GM23338 (cell line): ENCODE measurements around the gene MYOT. TPM values are rescaled to one million over a fixed set of nuclear protein-coding genes. Genes with fewer than 3 reads are reported as not detected.

Source experiments
- ATAC-seq: fragments of 200-7000 bp; cut with Tn5 transposase; 3 replicates; pipeline ENCODE4 v1.9.1; 2020
- DNase-seq: peaks from one replicate; pipeline ENCODE4 v3.0.0-alpha.2; 2015; ENCODE audit warnings: low spot score
- H2AFZ ChIP-seq: fragments of 200-600 bp; sonication (generic); 2 replicates; pipeline ENCODE4 v1.8.0; 2016; ENCODE audit warnings: antibody characterized with exemption, mild to moderate bottlenecking, moderate library complexity
- H3F3A ChIP-seq: fragments of 200-600 bp; sonication (generic); replicated peaks from 2 replicates; pipeline ENCODE4 v1.8.0; 2017; ENCODE audit warnings: antibody characterized with exemption, mixed run types, low read depth
- H3K27ac ChIP-seq: fragments of 200-600 bp; sonication (generic); 2 replicates; pipeline ENCODE4 v1.6.1; 2016; ENCODE audit warnings: low read depth
- H3K27me3 ChIP-seq: fragments of 200-600 bp; sonication (generic); 2 replicates; pipeline ENCODE4 v1.8.0; 2016; ENCODE audit warnings: mild to moderate bottlenecking, mixed run types, moderate library complexity; ENCODE audit not compliant: insufficient read depth
- H3K36me3 ChIP-seq: fragments of 200-600 bp; sonication (generic); 2 replicates; pipeline ENCODE4 v1.8.0; 2016; ENCODE audit warnings: mild to moderate bottlenecking; ENCODE audit not compliant: insufficient read depth
- H3K4me1 ChIP-seq: fragments of 200-600 bp; sonication (generic); 2 replicates; pipeline ENCODE4 v1.8.0; 2016; ENCODE audit warnings: mild to moderate bottlenecking, moderate library complexity; ENCODE audit not compliant: insufficient read depth
- H3K4me2 ChIP-seq: fragments of 200-600 bp; sonication (generic); 2 replicates; pipeline ENCODE4 v1.7.1; 2017; ENCODE audit warnings: mixed run types
- H3K4me3 ChIP-seq: fragments of 200-600 bp; sonication (generic); 2 replicates; pipeline ENCODE4 v1.6.1; 2016; ENCODE audit warnings: mixed run types
- H3K79me2 ChIP-seq: fragments of 200-600 bp; sonication (generic); replicated peaks from 2 replicates; pipeline ENCODE4 v1.8.0; 2017; ENCODE audit warnings: mild to moderate bottlenecking; ENCODE audit not compliant: insufficient read depth
- H3K9me2 ChIP-seq: fragments of 200-600 bp; sonication (generic); 2 replicates; pipeline ENCODE4 v1.8.0; 2017; ENCODE audit not compliant: insufficient read depth
- H4K20me1 ChIP-seq: fragments of 200-600 bp; sonication (generic); replicated peaks from 2 replicates; pipeline ENCODE4 v1.8.0; 2017; ENCODE audit warnings: mild to moderate bottlenecking; ENCODE audit not compliant: insufficient read depth
- H3K27ac Mint-ChIP-seq: 2 replicates; pipeline ENCODE4 v1.8.0; 2020; ENCODE audit warnings: inconsistent platforms, mild to moderate bottlenecking, moderate library complexity, mixed read lengths
- H3K27me3 Mint-ChIP-seq: 3 replicates; pipeline ENCODE4 v1.8.0; 2022; ENCODE audit warnings: low read depth, mild to moderate bottlenecking, moderate library complexity, mixed read lengths, inconsistent platforms; ENCODE audit not compliant: insufficient read depth, poor library complexity
- H3K36me3 Mint-ChIP-seq: 3 replicates; pipeline ENCODE4 v1.8.0; 2021; ENCODE audit warnings: low read depth, mild to moderate bottlenecking, inconsistent platforms, moderate library complexity, mixed read lengths
- H3K4me1 Mint-ChIP-seq: 3 replicates; pipeline ENCODE4 v1.8.0; 2020; ENCODE audit warnings: mild to moderate bottlenecking, inconsistent platforms, mixed read lengths
- H3K4me3 Mint-ChIP-seq: 3 replicates; pipeline ENCODE4 v1.8.0; 2021; ENCODE audit warnings: moderate library complexity, mild to moderate bottlenecking, inconsistent platforms, mixed read lengths
- H3K9me3 Mint-ChIP-seq: 3 replicates; pipeline ENCODE4 v1.8.0; 2020; ENCODE audit warnings: moderate library complexity, mild to moderate bottlenecking, inconsistent platforms, mixed read lengths
- CREB1 ChIP-seq: fragments of 250-450 bp; sonication (Bioruptor Pico); IDR thresholded peaks from 2 replicates; pipeline ENCODE4 v1.5.0; 2020; ENCODE audit warnings: low read depth, mild to moderate bottlenecking, moderate library complexity
- ETS1 ChIP-seq: IDR thresholded peaks from 2 replicates; pipeline ENCODE4 v1.6.1; 2016; ENCODE audit warnings: antibody characterized with exemption
- EZH2 ChIP-seq: fragments of 200-600 bp; sonication (generic); IDR thresholded peaks from one replicate; pipeline ENCODE4 v1.8.0; 2017; ENCODE audit warnings: antibody characterized with exemption, mild to moderate bottlenecking, low read depth; ENCODE audit not compliant: unreplicated experiment
- EZH2phosphoT487 ChIP-seq: fragments of 200-600 bp; sonication (generic); IDR thresholded peaks from one replicate; pipeline ENCODE4 v1.8.1; 2018; ENCODE audit warnings: antibody characterized with exemption; ENCODE audit not compliant: unreplicated experiment
- JUNB ChIP-seq: IDR thresholded peaks from one replicate; pipeline ENCODE4 v1.6.1; 2016; ENCODE audit warnings: antibody characterized with exemption; ENCODE audit not compliant: unreplicated experiment
- NANOG ChIP-seq: IDR thresholded peaks from 2 replicates; pipeline ENCODE4 v1.6.1; 2016; ENCODE audit warnings: antibody characterized with exemption, borderline replicate concordance
- POLR2AphosphoS5 ChIP-seq: IDR thresholded peaks from 2 replicates; pipeline ENCODE4 v1.6.1; 2016; ENCODE audit warnings: antibody characterized with exemption, low read depth
- REST ChIP-seq: IDR thresholded peaks from one replicate; pipeline ENCODE4 v1.6.1; 2018; ENCODE audit warnings: antibody characterized with exemption; ENCODE audit not compliant: unreplicated experiment
- STAT1 ChIP-seq: IDR thresholded peaks from one replicate; pipeline ENCODE4 v1.6.1; 2016; ENCODE audit warnings: antibody characterized with exemption; ENCODE audit not compliant: unreplicated experiment
- ZNF114 ChIP-seq: fragments of 250-450 bp; sonication (Bioruptor Pico); IDR thresholded peaks from 2 replicates; pipeline ENCODE4 v1.5.0; 2020; ENCODE audit warnings: mild to moderate bottlenecking, moderate library complexity
- ZNF331 ChIP-seq: fragments of 250-450 bp; sonication (Bioruptor Pico); IDR thresholded peaks from 2 replicates; pipeline ENCODE4 v1.5.0; 2020; ENCODE audit warnings: low read depth, mild to moderate bottlenecking, moderate library complexity
- ZNF462 ChIP-seq: fragments of 250-450 bp; sonication (Bioruptor Pico); IDR thresholded peaks from 2 replicates; pipeline ENCODE4 v1.5.0; 2020; ENCODE audit warnings: mild to moderate bottlenecking, moderate library complexity
- polyA plus RNA-seq: library from polyadenylated mRNA; unstranded; fragments of >200 nt; fragmentation: Nextera tagmentation; extraction: Ambion mirVana; gene quantifications from 2 replicates; pipeline ENCODE4 v1.2.1, GENCODE V29; 2016
- total RNA-seq: library from RNA; depleted of rRNA; stranded (reverse); fragments of >200 nt; shearing (Covaris generic); gene quantifications from 2 replicates; pipeline ENCODE4 v1.2.3, GENCODE V29; 2014
- TF ChIP-seq, protein P1 (sequence below), 2 experiments: fragments of 200-600 bp in 1 of 2; sonication (generic) in 1 of 2; conservative IDR thresholded peaks; 2 replicates each; pipeline versions ENCODE4 v1.5.1 to v1.6.1; 2016 to 2017; ENCODE audit warnings: antibody characterized with exemption in 2 of 2, low read depth in 2 of 2, mild to moderate bottlenecking in 2 of 2, moderate library complexity in 1 of 2

Gene MYOT
- total and polyA plus RNA-seq, 2 experiments from 2014 or later = 0.58 TPM; not detected in 1

- no peak for TF ChIP-seq CREB1 (CRISPR knock-in tag)
- no peak for TF ChIP-seq ZNF331 (CRISPR knock-in tag)
- TF ChIP-seq EZH2 = no peak
- TF ChIP-seq STAT1 = no peak
- no peak for TF ChIP-seq EZH2phosphoT487
- TF ChIP-seq JUNB = no peak
- no peak for TF ChIP-seq NANOG
- TF ChIP-seq ZNF114 (CRISPR knock-in tag) = no peak
- TF ChIP-seq, protein P1, sequence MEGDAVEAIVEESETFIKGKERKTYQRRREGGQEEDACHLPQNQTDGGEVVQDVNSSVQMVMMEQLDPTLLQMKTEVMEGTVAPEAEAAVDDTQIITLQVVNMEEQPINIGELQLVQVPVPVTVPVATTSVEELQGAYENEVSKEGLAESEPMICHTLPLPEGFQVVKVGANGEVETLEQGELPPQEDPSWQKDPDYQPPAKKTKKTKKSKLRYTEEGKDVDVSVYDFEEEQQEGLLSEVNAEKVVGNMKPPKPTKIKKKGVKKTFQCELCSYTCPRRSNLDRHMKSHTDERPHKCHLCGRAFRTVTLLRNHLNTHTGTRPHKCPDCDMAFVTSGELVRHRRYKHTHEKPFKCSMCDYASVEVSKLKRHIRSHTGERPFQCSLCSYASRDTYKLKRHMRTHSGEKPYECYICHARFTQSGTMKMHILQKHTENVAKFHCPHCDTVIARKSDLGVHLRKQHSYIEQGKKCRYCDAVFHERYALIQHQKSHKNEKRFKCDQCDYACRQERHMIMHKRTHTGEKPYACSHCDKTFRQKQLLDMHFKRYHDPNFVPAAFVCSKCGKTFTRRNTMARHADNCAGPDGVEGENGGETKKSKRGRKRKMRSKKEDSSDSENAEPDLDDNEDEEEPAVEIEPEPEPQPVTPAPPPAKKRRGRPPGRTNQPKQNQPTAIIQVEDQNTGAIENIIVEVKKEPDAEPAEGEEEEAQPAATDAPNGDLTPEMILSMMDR (conservative IDR thresholded peaks at IDR 0.05; ENCODE audit: low read depth in 2 of 2) = no peak
- no peak for TF ChIP-seq ETS1
- TF ChIP-seq REST = no peak
- TF ChIP-seq ZNF462 = no peak
- no peak for TF ChIP-seq POLR2AphosphoS5
- Mint-ChIP-seq H3K36me3 (no peaks in the 10 kb centered on the region), H3K4me3 (no peak overlapping the region), H3K9me3 (no peaks in the 10 kb centered on the region), H3K27ac (no peak overlapping the region), H3K27me3 (peaks cover 4% of the 10 kb centered on the region), H3K4me1 (no peaks in the 10 kb centered on the region)
- Histone ChIP-seq H3K4me1 (no peaks in the 10 kb centered on the region), H3K4me2 (no peak overlapping the region), H3K27me3 (no peaks in the 10 kb centered on the region), H3K79me2 (no peaks in the 10 kb centered on the region), H2AFZ (no peak overlapping the region), H4K20me1 (no peaks in the 10 kb centered on the region), H3K4me3 (no peak overlapping the region), H3K27ac (no peak overlapping the region), H3F3A (no peaks in the 10 kb centered on the region), H3K36me3 (no peaks in the 10 kb centered on the region), H3K9me2 (no peaks in the 10 kb centered on the region)
- ATAC-seq (no peak), DNase-seq (no peak)
These were observed 34.9 kb downstream of the MYOT start for GRCh38 chr5:137902408-137903133.
